Suprapubic skin (tissue), 4 donors: ENCODE results near the gene SPATS2L.

Experiments
- CTCF ChIP-seq, 2 donors: fragments of 200-600 bp in 1 of 2; fragments of 450-650 bp in 1 of 2; sonication (generic) in 1 of 2; IDR thresholded peaks; one replicate each; pipeline ENCODE4 v1.5.1; 2016 to 2019; ENCODE audit warnings: antibody characterized with exemption in 2 of 2, mild to moderate bottlenecking in 1 of 2, moderate library complexity in 1 of 2
- EP300 ChIP-seq: sonication (generic); formaldehyde crosslinking; IDR thresholded peaks from one replicate; pipeline ENCODE4 v1.6.1; 2017; ENCODE audit warnings: antibody characterized with exemption
- POLR2A ChIP-seq, 2 donors: fragments of 450-650 bp; IDR thresholded peaks; one replicate each; pipeline ENCODE4 v1.6.1; 2017; ENCODE audit warnings: antibody characterized with exemption in 2 of 2, mild to moderate bottlenecking in 2 of 2, moderate library complexity in 2 of 2
- POLR2AphosphoS5 ChIP-seq, 3 donors: sonication (generic); formaldehyde crosslinking; IDR thresholded peaks; one replicate each; pipeline ENCODE4 v1.6.1; 2017; ENCODE audit warnings: antibody characterized with exemption in 3 of 3

GRCh38 chr2:200431996-200432705, 125.7 kb downstream of the SPATS2L start:
- TF ChIP-seq CTCF (IDR thresholded peaks at IDR 0.05) (no peak), POLR2A (IDR thresholded peaks at IDR 0.05) (no peak), POLR2AphosphoS5 (IDR thresholded peaks at IDR 0.05) (no peak), EP300 (no peak)
